HG03521 (cell line): ENCODE measurements around the gene HEATR5A.
"Not testable (repeated sequence)": the region's sequence is repeated elsewhere in the genome, so short reads cannot be mapped to it uniquely, and the experiment has no call there.

Experiments
- ATAC-seq: cut with Tn5 transposase; IDR thresholded peaks from one replicate; pipeline ENCODE4 v1.9.1; 2021; ENCODE audit warnings: mild to moderate bottlenecking, moderate library complexity; ENCODE audit not compliant: unreplicated experiment

Gene HEATR5A

GRCh38 chr14:31261859-31262731 is 158.3 kb downstream of the HEATR5A start:
- no peak for ATAC-seq

- no peak for ATAC-seq
These were observed 158.9 kb downstream of the HEATR5A start for GRCh38 chr14:31261523-31261858.

- not testable (repeated sequence) for ATAC-seq
These were observed 161.3 kb downstream of the HEATR5A start for GRCh38 chr14:31259040-31259435.

GRCh38 chr14:31258427-31259039 is 161.8 kb downstream of the HEATR5A start:
- no peak for ATAC-seq

- not testable (repeated sequence) for ATAC-seq
These were observed 162.6 kb downstream of the HEATR5A start for GRCh38 chr14:31257554-31258426.

GRCh38 chr14:31257244-31257553 is 163.2 kb downstream of the HEATR5A start:
- ATAC-seq: no peak

GRCh38 chr14:31256534-31257243 is 163.7 kb downstream of the HEATR5A start:
- ATAC-seq: no peak

GRCh38 chr14:31255918-31256317 is 164.4 kb downstream of the HEATR5A start:
- not testable (repeated sequence) for ATAC-seq

- ATAC-seq: no peak
These were observed 165.1 kb downstream of the HEATR5A start for GRCh38 chr14:31255286-31255685.

GRCh38 chr14:31253746-31254471 is 166.4 kb downstream of the HEATR5A start:
- no peak for ATAC-seq

GRCh38 chr14:31252865-31253264 is 167.5 kb downstream of the HEATR5A start:
- ATAC-seq: no peak

GRCh38 chr14:31251028-31251958 is 169.1 kb downstream of the HEATR5A start:
- no peak for ATAC-seq

- ATAC-seq: no peak
These were observed 175.7 kb downstream of the HEATR5A start for GRCh38 chr14:31244626-31245025.

GRCh38 chr14:31243860-31244259 is 176.5 kb downstream of the HEATR5A start:
- ATAC-seq: no peak

- not testable (repeated sequence) for ATAC-seq
These were observed 178.0 kb downstream of the HEATR5A start for GRCh38 chr14:31242161-31242940.
